ENCODE measurements around the gene GUCY1A2.

GUCY1A2 gene

GRCh38 chr11:106989078-106989455 lies 29.2 kb downstream of the GUCY1A2 start:
- no peaks in the 10 kb centered on the region for H3K36me3 ChIP-seq (ENCODE audit: low read depth)
- H3K9me3 ChIP-seq (ENCODE audit: severe bottlenecking): no peaks in the 10 kb centered on the region
- no peak for ATAC-seq (ENCODE audit: low read depth)
- TF ChIP-seq CTCF (IDR thresholded peaks at IDR 0.05; ENCODE audit: poor library complexity, severe bottlenecking): no peak
- no peaks in the 10 kb centered on the region for H3K27me3 ChIP-seq (ENCODE audit: insufficient read depth, poor library complexity, severe bottlenecking)
- peak overlapping the region; percentile 83 for H3K27ac ChIP-seq (ENCODE audit: poor library complexity, severe bottlenecking)
- H3K4me1 ChIP-seq (ENCODE audit: insufficient read depth, poor library complexity, severe bottlenecking): peaks cover 19% of the 10 kb centered on the region
- no peak overlapping the region for H3K4me3 ChIP-seq (ENCODE audit: severe bottlenecking)
- DNase-seq (ENCODE audit: low spot score): no peak

GRCh38 chr11:106988151-106989077 lies 29.9 kb downstream of the GUCY1A2 start:
- H3K4me3 ChIP-seq (ENCODE audit: severe bottlenecking): no peak overlapping the region
- H3K27ac ChIP-seq (ENCODE audit: poor library complexity, severe bottlenecking): peak overlapping the region; percentile 83
- ATAC-seq (ENCODE audit: low read depth) (peak; percentile 90), DNase-seq (ENCODE audit: low spot score) (no peak)
- H3K9me3 ChIP-seq (ENCODE audit: severe bottlenecking): no peaks in the 10 kb centered on the region
- TF ChIP-seq CTCF (IDR thresholded peaks at IDR 0.05; ENCODE audit: poor library complexity, severe bottlenecking): no peak
- H3K36me3 ChIP-seq (ENCODE audit: low read depth): no peaks in the 10 kb centered on the region
- peaks cover 19% of the 10 kb centered on the region for H3K4me1 ChIP-seq (ENCODE audit: insufficient read depth, poor library complexity, severe bottlenecking)
- no peaks in the 10 kb centered on the region for H3K27me3 ChIP-seq (ENCODE audit: insufficient read depth, poor library complexity, severe bottlenecking)

GRCh38 chr11:106986673-106987072 lies 31.6 kb downstream of the GUCY1A2 start:
- Histone ChIP-seq H3K36me3 (ENCODE audit: low read depth) (no peaks in the 10 kb centered on the region), H3K27ac (ENCODE audit: poor library complexity, severe bottlenecking) (peak overlapping the region; percentile 83), H3K27me3 (ENCODE audit: insufficient read depth, poor library complexity, severe bottlenecking) (no peaks in the 10 kb centered on the region), H3K4me1 (ENCODE audit: insufficient read depth, poor library complexity, severe bottlenecking) (peaks cover 19% of the 10 kb centered on the region), H3K4me3 (ENCODE audit: severe bottlenecking) (no peak overlapping the region), H3K9me3 (ENCODE audit: severe bottlenecking) (no peaks in the 10 kb centered on the region)
- TF ChIP-seq CTCF (IDR thresholded peaks at IDR 0.05; ENCODE audit: poor library complexity, severe bottlenecking): no peak
- DNase-seq (ENCODE audit: low spot score) (no peak), ATAC-seq (ENCODE audit: low read depth) (no peak)

GRCh38 chr11:106986261-106986660 lies 32.0 kb downstream of the GUCY1A2 start:
- TF ChIP-seq CTCF (IDR thresholded peaks at IDR 0.05; ENCODE audit: poor library complexity, severe bottlenecking): no peak
- Histone ChIP-seq H3K4me3 (ENCODE audit: severe bottlenecking) (no peak overlapping the region), H3K9me3 (ENCODE audit: severe bottlenecking) (no peaks in the 10 kb centered on the region), H3K27ac (ENCODE audit: poor library complexity, severe bottlenecking) (peak overlapping the region; percentile 83), H3K4me1 (ENCODE audit: insufficient read depth, poor library complexity, severe bottlenecking) (peaks cover 19% of the 10 kb centered on the region), H3K27me3 (ENCODE audit: insufficient read depth, poor library complexity, severe bottlenecking) (no peaks in the 10 kb centered on the region), H3K36me3 (ENCODE audit: low read depth) (no peaks in the 10 kb centered on the region)
- ATAC-seq (ENCODE audit: low read depth) (peak; percentile 56), DNase-seq (ENCODE audit: low spot score) (no peak)

GRCh38 chr11:106983991-106984390 lies 34.3 kb downstream of the GUCY1A2 start:
- H3K4me3 ChIP-seq (ENCODE audit: severe bottlenecking): no peak overlapping the region
- ATAC-seq (ENCODE audit: low read depth): no peak
- TF ChIP-seq CTCF (IDR thresholded peaks at IDR 0.05; ENCODE audit: poor library complexity, severe bottlenecking): no peak

More at GRCh38 chr11:106983991-106984390, 34.3 kb downstream of the GUCY1A2 start:
- Histone ChIP-seq H3K4me1 (ENCODE audit: insufficient read depth, poor library complexity, severe bottlenecking) (peaks cover 14% of the 10 kb centered on the region), H3K27me3 (ENCODE audit: insufficient read depth, poor library complexity, severe bottlenecking) (no peaks in the 10 kb centered on the region), H3K27ac (ENCODE audit: poor library complexity, severe bottlenecking) (no peak overlapping the region), H3K9me3 (ENCODE audit: severe bottlenecking) (no peaks in the 10 kb centered on the region), H3K36me3 (ENCODE audit: low read depth) (no peaks in the 10 kb centered on the region)
- no peak for DNase-seq (ENCODE audit: low spot score)

Data from RWPE2 (cell line).